GM21529 (cell line): Measurements from ENCODE around the gene CNR1.
A peak's percentile ranks its signal among the peaks of the same experiment; 100 is the strongest.
"Not testable (repeated sequence)": the region's sequence is repeated elsewhere in the genome, so short reads cannot be mapped to it uniquely, and the experiment has no call there.

Experiments used
- ATAC-seq: cut with Tn5 transposase; IDR thresholded peaks from one replicate; pipeline ENCODE4 v1.9.1; 2021; ENCODE audit not compliant: unreplicated experiment

The CNR1 gene

DNA sequence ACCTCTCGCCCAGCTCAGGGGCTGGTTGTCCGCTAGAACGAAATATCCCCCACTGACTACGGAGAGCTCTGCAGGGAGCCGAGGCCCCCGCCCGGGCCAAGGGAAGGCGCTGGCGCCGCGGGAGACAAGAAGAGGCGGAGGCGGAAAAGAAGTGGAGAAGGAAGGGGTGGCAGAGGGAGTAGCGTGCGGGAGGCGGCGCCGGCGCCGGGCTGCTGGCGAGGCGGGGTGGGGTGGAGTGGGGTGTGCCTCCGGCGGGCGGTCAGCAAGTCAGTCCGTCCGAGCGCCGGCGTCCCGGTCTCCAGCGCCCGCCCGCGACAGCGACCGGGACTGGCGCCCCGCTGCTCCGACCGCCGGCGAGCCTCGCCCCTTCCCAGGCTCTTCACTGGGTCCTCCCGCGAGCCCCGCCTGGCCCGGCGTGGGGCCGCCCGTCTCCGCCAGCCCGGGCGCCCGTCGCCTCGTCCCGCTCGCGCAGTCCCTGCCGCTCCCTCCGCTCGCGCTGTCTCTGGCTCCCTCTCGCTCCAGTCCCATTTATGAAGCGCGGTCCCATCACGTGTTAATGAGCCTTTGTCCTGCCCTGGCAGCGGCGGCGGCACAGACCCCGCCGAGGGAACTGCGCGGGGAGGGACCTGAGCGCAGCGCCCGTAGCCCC is at the start of gene CNR1:
Gene CNR1, minus strand, starts transcription at position 504 of the 649 bp plus-strand sequence. CDS start 21,073 bp downstream, outside the sequence.
- peak; percentile 49 for ATAC-seq

DNA sequence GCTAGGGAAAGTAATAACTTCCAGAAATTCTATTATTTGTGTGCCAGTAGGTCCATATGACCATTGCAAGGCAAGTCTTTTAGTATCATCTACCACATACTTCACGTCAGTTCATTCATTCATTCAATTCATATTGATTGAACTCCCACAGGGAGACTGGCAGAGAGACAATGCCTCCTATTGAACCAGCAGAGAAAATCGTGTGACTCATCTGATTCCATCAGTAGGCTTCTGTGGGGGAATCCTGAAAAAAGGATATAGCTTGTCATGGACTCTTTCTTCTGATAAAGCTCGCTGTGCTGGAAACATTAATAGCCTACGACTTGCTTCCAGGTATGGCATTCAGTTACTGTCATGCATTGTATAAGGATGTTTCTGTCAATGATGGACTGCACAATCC is 45.3 kb upstream of the CNR1 start:
- ATAC-seq: no peak

DNA sequence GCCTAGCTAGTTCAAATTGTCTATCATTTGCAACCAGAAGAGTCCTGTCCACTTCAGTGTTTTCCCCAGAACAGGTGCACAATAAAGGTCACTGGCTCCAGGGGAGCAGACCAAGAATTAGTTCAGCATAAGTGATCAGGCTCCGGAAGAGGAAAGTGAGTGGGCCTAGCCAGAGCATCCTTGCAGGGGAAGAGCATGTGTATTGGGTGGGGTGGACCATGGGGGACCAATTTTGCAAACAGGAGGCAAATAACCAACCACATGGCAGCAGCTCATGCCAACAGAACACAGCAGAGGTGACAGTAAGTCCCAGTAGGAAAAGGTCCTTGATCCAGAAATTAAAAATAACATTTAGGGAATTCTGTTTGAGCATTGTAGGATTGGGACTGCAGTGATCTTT is 43.2 kb upstream of the CNR1 start:
- ATAC-seq: no peak

DNA sequence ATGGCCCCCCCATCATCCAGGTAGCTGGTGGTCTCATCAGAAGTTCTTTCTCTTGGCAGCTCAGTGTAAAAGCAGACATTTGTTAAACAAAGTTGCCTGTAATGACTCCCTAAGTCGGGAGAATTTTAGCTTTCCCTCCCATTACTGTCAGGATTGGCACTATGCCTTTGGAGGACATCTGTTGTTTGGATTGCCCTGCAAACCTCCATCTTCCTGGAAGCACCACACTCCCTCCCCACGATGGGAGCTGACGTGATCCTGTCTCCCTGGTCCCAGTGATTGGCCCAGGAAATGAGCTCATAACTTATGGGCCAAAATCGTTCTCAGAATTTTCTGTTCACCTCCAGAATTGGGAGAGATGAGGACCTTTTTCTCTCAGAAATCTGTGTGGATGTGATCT is 42.6 kb upstream of the CNR1 start:
- ATAC-seq: no peak

DNA sequence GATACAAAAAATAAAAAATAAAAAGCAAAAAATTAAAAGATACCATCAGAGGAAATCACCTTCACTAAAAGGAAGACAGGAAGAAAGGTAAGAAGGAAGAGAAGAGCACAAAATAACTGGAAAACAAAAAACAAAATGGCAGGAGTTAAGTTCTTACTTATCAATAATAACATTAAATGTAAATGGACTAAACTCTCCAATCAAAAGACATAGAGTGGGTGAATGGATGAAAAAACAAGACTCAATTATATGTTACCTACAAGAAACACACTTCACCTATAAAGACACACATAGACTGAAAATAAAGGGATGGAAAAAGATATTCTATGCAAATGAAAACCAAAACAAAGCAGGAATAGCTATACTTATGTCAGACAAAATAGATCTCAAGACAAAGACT is 35.6 kb upstream of the CNR1 start:
- not testable (repeated sequence) for ATAC-seq

DNA sequence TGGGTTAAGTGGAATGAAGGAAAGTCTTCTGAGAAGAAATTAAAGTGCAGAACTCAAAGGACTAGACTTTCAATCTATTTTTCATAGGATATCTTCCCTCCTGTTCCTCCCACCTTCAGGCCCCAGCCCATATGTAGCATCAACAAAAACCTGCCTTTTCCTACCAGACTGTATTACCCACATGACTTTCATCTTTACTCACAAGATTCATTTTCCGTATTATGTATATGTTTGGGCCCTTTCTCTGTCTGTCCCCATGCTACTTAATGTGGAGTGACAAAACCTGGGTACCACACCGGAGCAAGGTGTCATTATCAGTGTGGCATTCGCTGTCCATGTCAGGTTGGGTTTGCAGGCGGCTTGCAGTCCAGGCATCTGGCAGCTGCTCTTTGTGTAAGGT is 18.8 kb upstream of the CNR1 start:
- no peak for ATAC-seq

DNA sequence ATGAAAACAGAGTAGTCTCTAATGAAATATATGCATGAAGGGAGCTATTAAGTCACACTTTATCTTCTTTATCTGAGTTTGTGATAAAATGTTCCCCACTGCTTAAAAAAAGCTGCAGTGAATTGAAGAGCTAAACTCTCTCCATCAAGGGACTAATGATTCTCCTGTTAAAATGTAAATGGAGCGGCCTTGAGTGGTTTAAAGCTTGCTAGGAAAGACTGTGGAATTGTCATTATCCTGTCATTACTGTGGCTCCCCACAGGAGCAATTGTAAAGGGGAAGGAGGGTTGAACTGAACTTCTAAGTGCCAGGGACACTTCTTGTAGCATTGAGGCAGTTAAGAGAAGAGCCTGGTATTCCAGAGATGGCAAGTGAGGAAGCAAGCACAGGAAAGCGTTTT is 17.3 kb upstream of the CNR1 start:
- ATAC-seq: no peak

DNA sequence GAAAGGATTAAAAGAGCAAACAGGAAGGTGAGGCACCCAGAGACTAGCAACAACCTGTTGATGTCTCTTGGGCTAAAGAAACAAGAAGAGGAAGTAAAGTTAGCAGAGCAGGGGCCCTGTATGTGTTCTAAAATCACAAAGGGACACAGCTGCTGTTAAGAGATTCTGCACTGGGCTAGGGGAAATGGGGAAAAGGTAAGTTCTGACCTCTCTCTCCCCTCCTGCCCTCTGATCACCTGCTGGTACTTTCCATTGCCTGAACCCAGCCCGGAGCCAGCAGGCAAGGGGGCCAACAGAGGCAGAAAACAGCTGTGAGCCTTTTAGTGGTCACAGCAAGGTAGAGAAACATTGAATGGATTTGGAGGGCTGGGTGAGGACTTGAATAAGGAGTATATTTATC is 13.5 kb upstream of the CNR1 start:
- ATAC-seq: peak; percentile 75

DNA sequence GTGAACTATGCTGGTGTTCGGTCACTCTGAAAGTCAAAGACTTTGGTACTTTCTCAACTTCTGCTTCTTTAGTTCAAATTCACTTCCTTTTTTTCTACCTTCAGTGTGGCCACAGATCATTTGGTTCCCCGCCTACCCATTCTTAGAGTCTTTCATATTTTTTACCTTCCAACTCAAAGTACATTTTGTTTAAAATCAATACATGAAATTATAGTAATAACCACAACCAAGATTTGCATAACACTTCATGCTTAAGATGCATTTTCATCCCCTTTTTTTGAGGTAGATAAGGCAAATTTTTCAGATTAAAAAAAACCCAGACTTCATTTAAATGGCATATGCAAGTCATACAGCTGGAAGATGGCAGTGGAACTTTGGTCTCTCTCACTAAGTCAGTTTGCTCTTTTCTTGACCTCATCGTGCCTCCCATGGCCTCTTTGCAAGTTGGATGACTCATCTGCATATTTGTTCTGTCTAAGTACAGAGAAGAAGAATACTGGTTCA is 11.9 kb upstream of the CNR1 start:
- ATAC-seq: peak; percentile 63

DNA sequence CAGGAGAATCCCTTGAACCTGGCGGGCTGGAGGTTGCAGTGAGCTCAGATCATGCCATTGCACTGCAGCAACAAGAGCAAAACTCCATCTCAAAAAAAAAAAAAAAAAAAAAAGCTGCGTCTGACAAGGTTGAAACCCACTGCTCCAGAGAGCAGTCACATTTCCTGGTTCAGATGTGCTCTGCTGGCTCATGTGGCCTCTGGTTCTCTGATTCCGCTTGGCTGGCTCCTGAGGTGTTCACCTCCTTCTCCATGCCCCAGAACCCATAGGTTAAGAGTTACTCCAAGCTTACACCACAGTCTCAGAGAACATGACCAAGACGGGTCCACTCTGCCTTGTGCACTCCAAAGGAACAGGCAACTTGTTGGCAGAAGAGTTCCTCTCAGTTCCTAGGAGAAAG is 8.8 kb upstream of the CNR1 start:
- ATAC-seq: no peak

DNA sequence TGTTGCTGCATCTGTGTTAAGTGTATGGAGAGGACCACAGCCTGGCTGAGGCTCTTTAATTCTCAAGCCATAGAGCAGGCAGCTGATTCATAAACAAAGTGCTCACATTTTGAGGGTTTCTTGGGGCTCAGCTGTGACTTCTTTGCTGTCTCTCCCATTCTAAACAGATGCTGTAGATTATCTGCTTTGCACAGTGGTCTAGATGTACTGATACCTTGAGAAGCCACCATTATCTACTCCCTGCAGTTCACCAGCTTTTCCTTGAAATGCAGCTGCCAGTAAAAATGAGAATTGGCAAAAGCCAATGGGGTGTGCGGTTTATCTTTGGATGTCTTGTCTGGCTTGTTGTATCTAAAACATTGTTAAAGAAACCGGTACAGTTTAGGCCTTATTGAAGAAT is 5.2 kb upstream of the CNR1 start:
- no peak for ATAC-seq

DNA sequence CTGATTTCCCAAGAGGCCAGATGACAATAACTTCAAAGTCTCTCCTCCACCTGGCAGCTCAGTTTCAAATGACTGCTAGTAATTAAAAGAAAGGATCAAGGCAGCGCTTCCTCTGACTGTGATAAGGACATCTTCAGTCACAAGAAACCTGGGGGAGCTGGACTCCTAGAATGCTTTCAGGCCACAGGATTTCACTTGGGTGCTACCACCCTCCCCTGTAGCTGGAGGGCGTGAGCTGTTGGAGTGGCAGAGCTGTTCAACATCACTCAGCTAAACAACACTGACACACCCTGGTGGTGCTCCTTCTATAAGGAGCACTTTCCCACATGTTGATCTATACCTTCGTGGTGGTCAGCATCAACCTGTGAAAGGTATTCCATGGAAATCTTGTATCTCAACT is 2.2 kb upstream of the CNR1 start:
- no peak for ATAC-seq

DNA sequence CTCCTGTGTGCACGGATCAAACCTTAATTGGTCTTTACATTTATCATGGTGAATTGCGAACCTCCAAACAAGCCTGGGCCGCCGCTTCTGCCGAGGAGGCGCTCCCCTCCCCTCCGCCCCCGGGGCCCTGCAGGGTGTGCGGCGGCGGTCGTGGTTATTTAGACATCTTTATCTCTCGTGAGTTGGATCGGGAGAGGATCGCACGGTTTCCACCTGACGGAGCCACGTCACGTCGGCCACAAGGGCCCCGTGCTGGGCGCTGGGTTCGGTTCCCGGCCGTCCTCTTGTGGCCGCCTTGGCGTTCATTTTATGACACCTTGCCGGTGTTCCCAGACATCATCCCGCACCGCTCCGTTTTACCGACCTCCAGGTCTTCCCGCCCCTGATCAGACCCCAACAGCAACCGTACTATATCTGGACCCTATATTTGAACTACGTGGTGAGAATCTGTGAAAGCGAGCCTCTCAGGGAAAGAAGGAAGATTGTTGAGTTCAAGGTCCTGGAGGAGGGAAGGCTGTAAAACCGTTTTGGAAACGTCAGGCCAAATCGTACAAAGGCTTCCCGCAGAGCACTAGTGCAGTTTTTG is 1.3 kb upstream of the CNR1 start:
- ATAC-seq: peak; percentile 3

DNA sequence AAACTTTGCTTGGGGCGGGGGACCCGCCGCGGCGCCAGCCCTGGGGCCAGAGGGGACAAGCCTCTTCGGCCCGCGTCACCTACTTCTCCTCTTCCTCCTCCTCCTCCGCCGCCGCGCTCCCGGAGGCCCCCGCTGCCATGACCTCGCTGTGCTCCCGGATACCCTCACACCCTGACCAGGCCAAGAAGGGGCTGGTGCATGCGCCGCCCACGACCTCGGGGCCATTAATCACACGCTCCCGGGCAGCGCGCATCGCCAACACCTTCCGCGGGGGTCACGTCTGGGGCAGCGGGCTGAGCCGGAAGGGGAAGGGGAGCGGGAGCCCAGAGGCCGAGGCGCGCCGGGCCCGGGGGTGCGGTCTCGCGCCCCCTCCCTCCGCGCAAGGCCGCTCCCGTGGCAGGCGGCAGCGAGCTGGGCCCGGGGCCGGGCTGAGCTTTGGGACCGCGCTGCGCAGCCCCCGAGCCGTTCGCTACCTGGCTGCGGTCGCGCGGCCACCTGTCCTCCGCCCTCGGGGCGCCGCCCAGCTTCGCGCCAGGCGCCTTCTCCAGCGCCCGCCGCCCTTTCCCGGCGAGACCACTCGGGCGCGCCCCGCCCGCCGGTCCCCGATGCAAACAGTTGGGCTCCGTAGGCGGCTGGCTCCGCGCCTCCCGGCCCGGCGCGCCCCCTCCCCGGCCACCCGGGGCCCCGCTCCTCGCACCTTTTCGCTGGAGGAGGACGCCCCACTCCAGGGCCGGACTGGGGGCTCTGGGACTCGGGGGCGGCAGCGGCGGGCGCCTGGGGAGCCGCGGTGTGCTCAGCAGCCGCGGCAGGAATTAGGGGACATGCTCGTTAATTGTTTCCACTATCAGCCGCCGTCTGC is 575 bp upstream of the CNR1 start:
- peak; percentile 36 for ATAC-seq

DNA sequence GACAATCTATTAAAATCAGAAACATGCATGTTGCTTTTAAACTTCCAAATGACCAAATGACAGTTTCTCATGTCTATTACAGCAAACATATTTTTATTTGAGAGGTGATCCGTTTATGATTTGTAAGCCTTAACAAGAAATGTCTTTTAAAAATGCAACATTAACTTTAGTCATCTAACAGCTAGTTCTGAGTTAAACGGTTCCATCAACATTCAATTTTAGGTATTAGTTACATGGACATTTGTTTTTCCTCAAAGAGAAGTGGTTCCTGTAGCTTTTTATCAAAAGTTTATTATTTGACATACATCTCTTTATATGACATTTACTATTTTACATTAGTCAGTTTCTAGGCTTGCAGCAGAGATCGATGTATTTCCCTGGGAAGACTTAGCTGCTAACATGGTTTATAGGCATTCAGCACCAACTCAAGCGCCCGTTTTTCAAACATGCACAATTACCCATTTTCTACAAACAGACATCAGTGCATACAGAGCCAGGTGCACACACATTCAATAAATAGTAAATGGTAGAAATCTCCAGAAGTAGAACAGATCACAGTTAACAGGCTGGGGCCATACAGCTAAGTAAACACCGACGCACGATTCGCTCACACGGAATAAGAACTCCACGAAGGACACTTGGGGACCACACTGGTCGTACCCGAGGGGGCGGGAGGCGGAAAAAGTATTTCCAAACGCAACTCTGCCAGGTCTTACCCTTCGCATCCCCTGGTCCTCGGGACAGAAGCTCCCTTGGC is 882 bp downstream of the CNR1 start:
- ATAC-seq: no peak

DNA sequence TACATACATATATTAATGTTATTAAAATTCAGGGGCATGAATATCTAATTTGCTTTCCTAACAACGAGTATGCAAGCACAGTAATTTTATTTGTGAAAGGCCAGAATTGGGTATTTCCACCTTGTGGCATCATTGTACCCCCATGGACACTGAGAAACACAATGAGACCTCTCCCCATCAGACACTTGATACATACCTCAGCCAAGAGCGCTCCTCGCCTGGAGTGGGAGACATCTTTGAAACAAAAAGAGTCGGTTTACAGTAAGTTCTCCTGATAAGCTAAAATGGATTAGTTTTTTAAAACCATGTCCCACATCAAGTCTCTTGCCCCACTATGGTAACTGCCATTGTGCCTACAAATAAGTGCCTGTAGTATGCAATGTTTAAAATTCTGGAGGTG is 2.1 kb downstream of the CNR1 start:
- no peak for ATAC-seq

DNA sequence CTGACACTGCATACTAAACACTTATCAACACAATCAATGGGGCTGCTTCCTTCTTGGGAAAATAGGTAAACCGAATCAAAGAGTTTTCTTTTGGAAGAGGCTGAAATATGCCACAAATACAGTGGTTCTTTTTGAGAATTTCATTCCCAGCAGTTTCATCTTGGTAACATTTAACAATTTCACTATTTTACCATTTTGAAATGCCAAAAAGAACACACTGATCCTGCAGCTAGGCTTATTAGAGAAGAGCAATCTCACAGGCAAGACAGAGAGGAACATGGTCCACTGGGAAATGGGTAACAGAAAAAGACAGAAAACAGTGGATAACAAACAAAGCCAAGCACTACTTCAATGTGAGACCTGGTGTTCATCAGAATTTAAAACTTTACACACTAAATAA is 2.5 kb downstream of the CNR1 start:
- no peak for ATAC-seq

DNA sequence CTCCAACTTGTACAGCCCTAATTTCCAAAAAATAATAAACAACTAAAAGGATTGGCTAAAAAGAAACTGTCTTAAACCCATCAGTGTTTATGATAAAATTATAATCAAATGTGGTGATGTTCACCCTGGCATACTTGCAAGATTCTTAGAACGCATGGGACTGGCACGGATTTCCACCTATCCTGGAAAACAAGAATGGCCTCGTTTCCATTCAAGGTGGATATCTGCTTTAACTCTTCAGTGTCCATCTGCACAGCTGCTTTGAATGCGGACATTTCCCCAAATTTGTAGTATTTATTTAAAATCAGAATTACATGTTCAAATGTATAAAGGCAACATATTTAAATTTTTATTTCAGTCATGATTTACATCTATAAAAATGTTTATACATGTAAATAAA is 4.2 kb downstream of the CNR1 start:
- no peak for ATAC-seq

DNA sequence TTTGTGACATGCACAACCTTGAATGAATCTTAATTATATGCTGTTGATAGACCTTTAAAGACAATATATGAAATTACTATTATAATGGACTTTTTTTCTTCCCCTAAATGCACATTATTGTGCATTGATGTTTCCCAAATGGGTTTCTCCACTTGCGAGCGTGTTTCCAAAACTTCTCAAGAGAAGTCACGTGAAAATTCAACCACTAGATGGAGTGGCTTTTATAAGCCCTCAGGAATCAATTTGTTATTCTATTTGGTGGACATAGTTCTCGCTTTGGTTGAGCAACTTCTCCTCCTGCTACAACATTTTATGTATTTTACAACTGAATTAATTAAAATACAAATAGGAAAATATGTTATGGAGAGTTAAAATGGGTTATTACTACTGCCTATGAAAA is 9.0 kb downstream of the CNR1 start:
- no peak for ATAC-seq

DNA sequence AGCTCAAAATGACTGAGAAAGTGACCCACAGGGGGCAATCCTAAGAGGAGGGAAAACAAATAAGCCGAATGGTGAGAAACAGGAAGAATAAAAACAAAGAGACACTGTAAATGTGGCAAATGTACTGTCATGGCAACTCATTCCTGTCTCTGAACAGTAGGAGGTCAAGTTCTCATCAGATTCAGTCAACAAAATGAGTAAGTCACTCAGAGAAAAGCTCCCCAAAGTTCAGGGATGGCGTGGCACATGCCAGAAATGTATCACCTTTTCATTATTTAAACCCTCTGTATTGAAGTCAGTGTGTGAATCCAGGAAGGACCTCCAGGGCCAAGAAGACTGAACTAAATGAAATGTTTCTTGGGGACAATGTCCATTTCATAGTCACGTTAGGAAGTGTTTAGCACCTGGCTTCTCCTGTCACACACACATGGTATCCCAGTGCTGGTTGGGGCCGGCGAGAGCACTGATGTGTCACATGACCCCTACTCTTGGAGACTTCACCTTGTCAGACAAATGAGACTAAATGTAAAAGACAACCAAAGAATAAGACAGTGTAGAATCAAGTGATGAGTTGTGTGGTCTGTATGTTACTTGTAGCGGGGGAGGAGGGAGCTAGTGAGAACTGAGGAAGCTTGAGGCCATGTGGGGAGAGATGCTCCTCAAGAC is 20.7 kb downstream of the CNR1 start:
- ATAC-seq: no peak
